Neural crest cell (in vitro differentiated cells): ENCODE measurements around the gene PLXDC2. TPM values are rescaled to one million over a fixed set of nuclear protein-coding genes. Genes with fewer than 3 reads are reported as not detected.

Experiments used
- DNase-seq: peaks from one replicate; pipeline ENCODE4 v3.0.0; 2021; ENCODE audit warnings: low read depth, mixed read lengths, low spot score
- H3K27ac Mint-ChIP-seq: one replicate; pipeline ENCODE4 v1.8.0; 2021; ENCODE audit warnings: mild to moderate bottlenecking, mixed read lengths; ENCODE audit not compliant: unreplicated experiment
- H3K27me3 Mint-ChIP-seq: 2 replicates; pipeline ENCODE4 v1.8.0; 2021; ENCODE audit warnings: low read depth, mild to moderate bottlenecking, mixed read lengths
- H3K36me3 Mint-ChIP-seq: 2 replicates; pipeline ENCODE4 v1.8.0; 2021; ENCODE audit warnings: low read depth, mild to moderate bottlenecking, mixed read lengths
- H3K4me1 Mint-ChIP-seq: 2 replicates; pipeline ENCODE4 v1.8.0; 2021; ENCODE audit warnings: mixed read lengths
- H3K4me3 Mint-ChIP-seq: one replicate; pipeline ENCODE4 v1.8.0; 2021; ENCODE audit warnings: mild to moderate bottlenecking, mixed read lengths
- H3K9me3 Mint-ChIP-seq: 2 replicates; pipeline ENCODE4 v1.8.0; 2021; ENCODE audit warnings: mixed read lengths
- total RNA-seq: library from RNA; stranded (reverse); gene quantifications from 2 replicates; pipeline ENCODE4 v1.2.1, GENCODE V29; 2021
- TF ChIP-seq, protein P1 (sequence below): fragments of 200-600 bp; sonication (generic); conservative IDR thresholded peaks from 2 replicates; pipeline ENCODE4 v1.5.0; 2021; ENCODE audit warnings: antibody characterized with exemption, mild to moderate bottlenecking

The PLXDC2 gene
- total RNA-seq, 1 donor from 2014 or later, result 4.0 TPM

DNA sequence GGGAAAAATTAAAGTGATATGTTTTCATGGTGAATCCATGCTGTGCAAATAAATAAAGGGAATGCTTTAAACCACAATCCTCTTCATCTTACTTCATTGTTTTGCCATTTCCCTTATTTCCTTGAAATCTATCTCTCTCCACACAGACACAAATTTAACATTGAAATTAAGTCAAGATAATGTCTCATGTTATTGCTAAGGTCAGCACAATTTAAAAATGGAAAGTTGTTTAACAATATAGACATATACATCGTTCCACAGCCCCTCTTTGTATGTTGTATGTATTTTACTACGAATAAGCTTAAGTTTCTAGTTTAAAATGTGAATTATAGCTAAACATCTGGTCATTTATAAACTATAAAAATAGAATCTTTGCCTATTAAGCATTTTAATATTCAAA, 256.9 kb downstream of the PLXDC2 start:
- no peaks in the 10 kb centered on the region for H3K36me3 Mint-ChIP-seq
- DNase-seq, result no peak
- TF ChIP-seq, protein P1, sequence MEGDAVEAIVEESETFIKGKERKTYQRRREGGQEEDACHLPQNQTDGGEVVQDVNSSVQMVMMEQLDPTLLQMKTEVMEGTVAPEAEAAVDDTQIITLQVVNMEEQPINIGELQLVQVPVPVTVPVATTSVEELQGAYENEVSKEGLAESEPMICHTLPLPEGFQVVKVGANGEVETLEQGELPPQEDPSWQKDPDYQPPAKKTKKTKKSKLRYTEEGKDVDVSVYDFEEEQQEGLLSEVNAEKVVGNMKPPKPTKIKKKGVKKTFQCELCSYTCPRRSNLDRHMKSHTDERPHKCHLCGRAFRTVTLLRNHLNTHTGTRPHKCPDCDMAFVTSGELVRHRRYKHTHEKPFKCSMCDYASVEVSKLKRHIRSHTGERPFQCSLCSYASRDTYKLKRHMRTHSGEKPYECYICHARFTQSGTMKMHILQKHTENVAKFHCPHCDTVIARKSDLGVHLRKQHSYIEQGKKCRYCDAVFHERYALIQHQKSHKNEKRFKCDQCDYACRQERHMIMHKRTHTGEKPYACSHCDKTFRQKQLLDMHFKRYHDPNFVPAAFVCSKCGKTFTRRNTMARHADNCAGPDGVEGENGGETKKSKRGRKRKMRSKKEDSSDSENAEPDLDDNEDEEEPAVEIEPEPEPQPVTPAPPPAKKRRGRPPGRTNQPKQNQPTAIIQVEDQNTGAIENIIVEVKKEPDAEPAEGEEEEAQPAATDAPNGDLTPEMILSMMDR, result no peak
- peaks cover 8% of the 10 kb centered on the region for H3K9me3 Mint-ChIP-seq
- no peaks in the 10 kb centered on the region for H3K27me3 Mint-ChIP-seq
- H3K4me1 Mint-ChIP-seq, result no peaks in the 10 kb centered on the region
- no peak overlapping the region for H3K4me3 Mint-ChIP-seq
- H3K27ac Mint-ChIP-seq, result no peak overlapping the region

DNA sequence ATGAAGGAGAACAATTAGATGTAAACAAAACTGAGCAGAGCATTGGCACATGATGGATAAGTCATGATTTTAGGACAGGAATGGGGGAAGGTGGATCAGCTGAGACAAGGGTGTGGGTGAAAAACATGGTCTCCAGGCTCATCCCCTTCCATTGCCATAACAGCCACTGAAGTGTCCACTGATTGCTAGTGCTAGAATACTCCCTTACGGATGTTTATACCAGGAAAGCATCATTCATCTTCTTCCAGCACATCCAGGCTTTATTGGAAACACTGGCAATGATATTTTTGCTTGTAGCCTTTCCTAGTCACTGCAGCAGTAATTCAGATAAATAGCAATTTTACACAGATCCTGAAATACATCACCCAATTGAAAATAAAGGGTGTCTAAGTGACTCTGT, 259.5 kb downstream of the PLXDC2 start:
- peaks cover 3% of the 10 kb centered on the region for H3K36me3 Mint-ChIP-seq
- H3K27me3 Mint-ChIP-seq, result no peaks in the 10 kb centered on the region
- H3K9me3 Mint-ChIP-seq, result peaks cover 8% of the 10 kb centered on the region
- DNase-seq, result no peak
- no peaks in the 10 kb centered on the region for H3K4me1 Mint-ChIP-seq
- TF ChIP-seq, protein P1, result no peak
- no peak overlapping the region for H3K4me3 Mint-ChIP-seq
- H3K27ac Mint-ChIP-seq, result no peak overlapping the region

DNA sequence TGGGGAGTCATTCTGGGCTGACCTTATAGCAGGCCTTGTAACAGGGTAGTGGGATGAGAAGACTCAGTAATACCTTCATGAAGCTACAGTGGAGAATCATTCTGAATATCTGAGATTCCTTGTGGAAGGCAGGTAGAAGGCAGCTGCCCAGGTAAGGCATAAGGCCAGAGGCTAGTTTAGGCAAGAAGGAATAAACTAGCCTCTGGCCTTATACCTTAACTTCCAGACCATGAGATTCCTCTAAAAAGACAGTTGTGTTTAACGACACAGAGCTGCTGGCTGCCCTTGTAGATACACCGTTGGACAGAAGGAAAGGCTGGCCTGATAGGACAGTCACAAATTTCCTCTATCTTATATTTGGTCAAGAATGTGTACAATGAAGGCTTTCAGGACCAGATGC, 268.2 kb downstream of the PLXDC2 start:
- DNase-seq, result no peak
- Mint-ChIP-seq H3K4me3 (no peak overlapping the region), H3K27me3 (no peaks in the 10 kb centered on the region), H3K36me3 (no peaks in the 10 kb centered on the region), H3K27ac (no peak overlapping the region), H3K4me1 (peaks cover 13% of the 10 kb centered on the region), H3K9me3 (no peaks in the 10 kb centered on the region)
- TF ChIP-seq, protein P1, result no peak

DNA sequence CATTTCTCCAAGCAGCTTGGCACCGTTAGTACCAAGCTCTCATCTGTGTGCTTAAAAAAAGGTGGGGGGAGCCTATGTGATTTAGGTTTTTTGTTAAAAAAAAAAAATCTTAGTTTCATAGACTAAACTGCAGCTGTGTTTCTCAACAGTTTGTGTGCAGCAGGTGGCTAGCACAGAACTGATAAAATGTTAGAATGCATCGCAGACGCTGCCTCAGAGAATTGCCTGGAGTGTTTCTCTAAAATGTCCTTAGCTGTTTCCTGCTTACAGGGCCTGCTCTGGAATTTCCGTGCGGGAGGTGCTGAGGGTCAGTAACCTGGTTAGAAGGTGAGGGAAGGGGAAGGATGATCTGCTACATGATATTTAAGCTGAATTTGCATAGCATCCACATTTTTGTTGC, 268.9 kb downstream of the PLXDC2 start:
- TF ChIP-seq, protein P1, result no peak
- Mint-ChIP-seq H3K27ac (no peak overlapping the region), H3K36me3 (no peaks in the 10 kb centered on the region), H3K9me3 (no peaks in the 10 kb centered on the region), H3K4me3 (no peak overlapping the region), H3K4me1 (peaks cover 13% of the 10 kb centered on the region), H3K27me3 (no peaks in the 10 kb centered on the region)
- no peak for DNase-seq

DNA sequence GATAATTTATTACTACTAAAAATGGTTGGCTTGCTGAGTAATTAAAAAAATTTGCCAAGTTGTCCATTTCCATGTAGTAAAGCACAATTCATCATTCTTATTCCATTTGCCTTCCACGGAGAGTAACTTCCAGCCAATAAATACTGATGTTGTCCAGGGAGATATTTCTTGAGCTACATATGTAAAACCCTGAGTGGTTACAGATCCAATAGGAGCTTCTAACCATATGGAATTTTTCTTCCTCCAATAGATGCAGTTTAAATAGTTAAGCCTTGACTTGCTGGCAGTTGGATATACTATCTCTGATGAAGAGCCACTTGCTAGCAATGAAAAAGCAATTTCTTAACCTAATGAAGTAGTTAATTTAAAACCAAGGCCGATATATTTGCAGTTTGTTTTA, 271.1 kb downstream of the PLXDC2 start:
- H3K4me1 Mint-ChIP-seq, result peaks cover 13% of the 10 kb centered on the region
- no peak for DNase-seq
- no peak overlapping the region for H3K4me3 Mint-ChIP-seq
- no peak overlapping the region for H3K27ac Mint-ChIP-seq
- H3K36me3 Mint-ChIP-seq, result no peaks in the 10 kb centered on the region
- TF ChIP-seq, protein P1, result no peak
- no peaks in the 10 kb centered on the region for H3K9me3 Mint-ChIP-seq
- no peaks in the 10 kb centered on the region for H3K27me3 Mint-ChIP-seq
